Smooth muscle cell (in vitro differentiated cells): ENCODE data around the gene TMEM87A. TPM values are rescaled to one million over a fixed set of nuclear protein-coding genes. Genes with fewer than 3 reads are reported as not detected.

Experiments
- DNase-seq: peaks from one replicate; lab custom pipeline; 2025; ENCODE audit not compliant: unreplicated experiment; lab: John Stamatoyannopoulos, UW
- H2AFZ ChIP-seq: fragments of 200-600 bp; sonication (generic); 2 replicates; pipeline ENCODE4 v1.6.0; 2016; ENCODE audit warnings: antibody characterized with exemption, low read depth, mild to moderate bottlenecking
- H3F3A ChIP-seq: fragments of 200-600 bp; sonication (generic); 2 replicates; pipeline ENCODE4 v1.6.0; 2017; ENCODE audit warnings: antibody characterized with exemption, low read depth
- H3K27ac ChIP-seq: fragments of 200-600 bp; sonication (generic); 2 replicates; pipeline ENCODE4 v1.5.1; 2016; ENCODE audit warnings: low read depth, mild to moderate bottlenecking
- H3K27me3 ChIP-seq: fragments of 200-600 bp; sonication (generic); 2 replicates; pipeline ENCODE4 v1.6.1; 2016; ENCODE audit warnings: low read depth, mild to moderate bottlenecking
- H3K36me3 ChIP-seq: fragments of 200-600 bp; sonication (generic); 2 replicates; pipeline ENCODE4 v1.5.1; 2016; ENCODE audit warnings: low read depth
- H3K4me1 ChIP-seq: fragments of 200-600 bp; sonication (generic); 2 replicates; pipeline ENCODE4 v1.5.1; 2016; ENCODE audit warnings: low read depth
- H3K4me2 ChIP-seq: fragments of 200-600 bp; sonication (generic); 2 replicates; pipeline ENCODE4 v1.6.0; 2016; ENCODE audit warnings: mild to moderate bottlenecking
- H3K4me3 ChIP-seq: fragments of 200-600 bp; sonication (generic); 2 replicates; pipeline ENCODE4 v1.5.1; 2016; ENCODE audit warnings: mild to moderate bottlenecking
- H3K79me2 ChIP-seq: fragments of 200-600 bp; sonication (generic); 2 replicates; pipeline ENCODE4 v1.6.0; 2016; ENCODE audit warnings: low read depth, mild to moderate bottlenecking
- H3K9ac ChIP-seq: fragments of 200-600 bp; sonication (generic); 2 replicates; pipeline ENCODE4 v1.6.0; 2016; ENCODE audit warnings: low read depth
- H3K9me3 ChIP-seq: fragments of 200-600 bp; sonication (generic); replicated peaks from 2 replicates; pipeline ENCODE4 v1.5.1; 2016; ENCODE audit warnings: low read depth
- H4K20me1 ChIP-seq: fragments of 200-600 bp; sonication (generic); 2 replicates; pipeline ENCODE4 v1.6.0; 2016; ENCODE audit warnings: low read depth
- WGBS: methylation state at CpG from one replicate; pipeline ENCODE4 v1.1.7; 2016; ENCODE audit warnings: low lambda C conversion rate; 5-methylcytosine and 5-hydroxymethylcytosine counted together
- polyA plus RNA-seq: library from polyadenylated mRNA; unstranded; fragments of >200 nt; fragmentation: Nextera tagmentation; extraction: Ambion mirVana; gene quantifications from 2 replicates; pipeline ENCODE4 v1.2.1, GENCODE V29; 2016
- total RNA-seq: library from RNA; depleted of rRNA; stranded (reverse); fragments of >200 nt; gene quantifications from 2 replicates; pipeline ENCODE4 v1.2.3, GENCODE V29; 2014
- TF ChIP-seq, protein P1 (sequence below): fragments of 200-600 bp; sonication (generic); IDR thresholded peaks from 2 replicates; pipeline ENCODE4 v1.5.1; 2017; ENCODE audit warnings: borderline replicate concordance, mild to moderate bottlenecking, antibody characterized with exemption; ENCODE audit not compliant: insufficient read depth, poor library complexity, severe bottlenecking

Gene TMEM87A
- total and polyA plus RNA-seq, 2 experiments from 2014 or later = 59.9 to 82.3 TPM

DNA sequence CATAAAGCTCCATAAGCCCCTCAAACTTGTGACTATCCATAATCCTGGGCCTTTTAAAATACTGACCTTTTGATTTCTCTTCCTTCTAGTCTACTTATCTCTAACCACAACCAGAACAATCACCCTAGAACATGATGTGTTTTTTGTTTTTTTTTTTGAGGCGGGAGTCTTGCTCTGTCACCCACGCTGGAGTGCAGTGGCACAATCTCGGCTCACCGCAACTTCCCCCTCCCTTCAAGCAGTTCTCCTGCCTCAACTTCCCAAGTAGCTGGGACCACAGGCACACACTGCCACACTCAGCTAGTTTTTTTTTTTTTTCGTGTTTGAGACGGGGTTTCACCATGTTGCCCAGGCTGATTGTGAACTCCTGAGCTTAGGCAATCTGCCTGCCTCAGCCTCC, 90.3 kb downstream of the TMEM87A start:
- H3K27ac ChIP-seq = no peak overlapping the region
- no peak for DNase-seq
- H3K4me2 ChIP-seq = no peak overlapping the region
- H3K9me3 ChIP-seq = no peaks in the 10 kb centered on the region
- no peaks in the 10 kb centered on the region for H3F3A ChIP-seq
- H4K20me1 ChIP-seq = no peaks in the 10 kb centered on the region
- H3K79me2 ChIP-seq = no peaks in the 10 kb centered on the region
- no peaks in the 10 kb centered on the region for H3K4me1 ChIP-seq
- H3K27me3 ChIP-seq = no peaks in the 10 kb centered on the region
- H3K4me3 ChIP-seq = no peak overlapping the region
- peaks cover 16% of the 10 kb centered on the region for H3K36me3 ChIP-seq
- TF ChIP-seq, protein P1, sequence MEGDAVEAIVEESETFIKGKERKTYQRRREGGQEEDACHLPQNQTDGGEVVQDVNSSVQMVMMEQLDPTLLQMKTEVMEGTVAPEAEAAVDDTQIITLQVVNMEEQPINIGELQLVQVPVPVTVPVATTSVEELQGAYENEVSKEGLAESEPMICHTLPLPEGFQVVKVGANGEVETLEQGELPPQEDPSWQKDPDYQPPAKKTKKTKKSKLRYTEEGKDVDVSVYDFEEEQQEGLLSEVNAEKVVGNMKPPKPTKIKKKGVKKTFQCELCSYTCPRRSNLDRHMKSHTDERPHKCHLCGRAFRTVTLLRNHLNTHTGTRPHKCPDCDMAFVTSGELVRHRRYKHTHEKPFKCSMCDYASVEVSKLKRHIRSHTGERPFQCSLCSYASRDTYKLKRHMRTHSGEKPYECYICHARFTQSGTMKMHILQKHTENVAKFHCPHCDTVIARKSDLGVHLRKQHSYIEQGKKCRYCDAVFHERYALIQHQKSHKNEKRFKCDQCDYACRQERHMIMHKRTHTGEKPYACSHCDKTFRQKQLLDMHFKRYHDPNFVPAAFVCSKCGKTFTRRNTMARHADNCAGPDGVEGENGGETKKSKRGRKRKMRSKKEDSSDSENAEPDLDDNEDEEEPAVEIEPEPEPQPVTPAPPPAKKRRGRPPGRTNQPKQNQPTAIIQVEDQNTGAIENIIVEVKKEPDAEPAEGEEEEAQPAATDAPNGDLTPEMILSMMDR = no peak
- H3K9ac ChIP-seq = no peak overlapping the region
- no peak overlapping the region for H2AFZ ChIP-seq
- WGBS = 98% methylated on average over 6 of the region's 6 CpGs

DNA sequence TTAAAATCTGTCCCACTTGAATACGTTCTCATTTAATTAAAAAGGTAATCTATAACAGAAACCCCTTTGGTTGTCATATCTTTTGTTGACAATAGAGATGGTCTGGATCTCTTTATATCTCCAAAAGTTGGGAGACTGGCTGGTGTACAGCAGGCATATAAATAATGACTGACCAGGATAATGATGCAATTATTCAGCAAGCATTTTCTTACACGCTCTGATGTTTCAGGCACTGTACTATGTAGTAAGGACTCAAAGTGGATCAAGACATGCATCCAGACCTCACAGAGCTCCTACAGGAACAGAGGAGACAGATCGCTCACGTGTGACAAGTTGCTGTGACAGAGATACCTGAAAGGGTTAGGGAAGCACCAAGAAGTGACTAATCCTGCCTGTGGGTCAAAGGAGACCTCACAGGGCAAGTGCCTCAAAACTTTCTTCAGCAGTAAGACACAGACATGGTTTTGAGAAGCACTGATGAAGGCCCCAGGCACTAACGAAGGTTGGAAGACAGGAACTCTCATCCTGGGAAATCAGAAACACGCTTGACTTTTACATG, 90.8 kb downstream of the TMEM87A start:
- Histone ChIP-seq H3F3A (no peaks in the 10 kb centered on the region), H3K4me2 (no peak overlapping the region), H3K9me3 (no peaks in the 10 kb centered on the region), H3K79me2 (no peaks in the 10 kb centered on the region), H3K9ac (no peak overlapping the region), H3K4me3 (no peak overlapping the region), H2AFZ (no peak overlapping the region), H3K27me3 (no peaks in the 10 kb centered on the region), H4K20me1 (no peaks in the 10 kb centered on the region), H3K27ac (no peak overlapping the region), H3K36me3 (peaks cover 12% of the 10 kb centered on the region), H3K4me1 (no peaks in the 10 kb centered on the region)
- no peak for DNase-seq
- TF ChIP-seq, protein P1 = no peak
- WGBS = 94% methylated on average over 6 of the region's 6 CpGs

DNA sequence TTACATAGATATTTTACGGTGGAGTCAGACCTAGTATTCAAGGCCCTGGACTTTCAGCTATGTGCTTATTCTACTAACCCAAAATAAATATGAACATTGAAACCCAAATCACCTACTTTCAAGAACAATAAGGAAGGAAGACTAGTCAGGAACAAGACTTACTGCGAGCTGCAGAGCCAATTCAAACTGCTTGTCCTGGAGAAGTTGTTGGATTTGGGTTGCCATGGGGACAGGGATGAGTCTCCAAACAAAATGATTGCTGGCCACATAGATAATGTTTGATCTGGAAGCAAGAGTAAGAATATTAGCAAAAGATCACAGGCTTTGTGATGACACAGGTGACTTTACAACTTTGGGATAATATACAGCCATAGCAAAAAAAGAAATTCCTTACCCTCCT, 95.2 kb downstream of the TMEM87A start:
- no peak overlapping the region for H3K9ac ChIP-seq
- no peaks in the 10 kb centered on the region for H3K27me3 ChIP-seq
- no peaks in the 10 kb centered on the region for H4K20me1 ChIP-seq
- WGBS = 100% methylated on average over 2 of the region's 2 CpGs
- DNase-seq = no peak
- no peak overlapping the region for H3K4me2 ChIP-seq
- H3K4me3 ChIP-seq = no peak overlapping the region
- no peak overlapping the region for H2AFZ ChIP-seq
- H3F3A ChIP-seq = no peaks in the 10 kb centered on the region
- H3K27ac ChIP-seq = no peak overlapping the region
- no peaks in the 10 kb centered on the region for H3K4me1 ChIP-seq
- TF ChIP-seq, protein P1 = no peak
- peaks cover 11% of the 10 kb centered on the region for H3K36me3 ChIP-seq
- H3K79me2 ChIP-seq = no peaks in the 10 kb centered on the region
- no peaks in the 10 kb centered on the region for H3K9me3 ChIP-seq

DNA sequence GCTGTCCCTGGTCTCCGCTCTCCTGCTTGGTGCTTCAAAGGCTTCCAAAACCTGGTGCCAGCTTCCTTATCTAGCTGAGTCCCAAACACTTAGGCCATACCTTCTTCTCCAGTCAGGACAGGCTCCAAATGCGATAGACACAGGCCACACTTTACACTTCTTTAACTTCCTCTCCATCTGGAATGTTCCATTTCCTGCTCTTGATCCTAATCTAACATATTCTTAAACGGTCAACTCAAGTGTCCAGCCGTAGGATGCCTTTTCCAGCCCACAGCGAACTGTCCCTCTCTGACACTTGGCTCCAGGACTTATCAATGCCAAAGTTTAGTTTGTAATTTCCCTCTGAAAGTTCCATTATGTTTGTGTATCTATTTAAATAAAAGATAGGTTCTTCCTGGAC, 97.6 kb downstream of the TMEM87A start:
- Histone ChIP-seq H3K9ac (no peak overlapping the region), H3F3A (no peaks in the 10 kb centered on the region), H4K20me1 (no peaks in the 10 kb centered on the region), H3K79me2 (no peaks in the 10 kb centered on the region), H3K36me3 (peaks cover 7% of the 10 kb centered on the region), H3K4me2 (no peak overlapping the region), H2AFZ (no peak overlapping the region), H3K27me3 (no peaks in the 10 kb centered on the region), H3K4me1 (no peaks in the 10 kb centered on the region), H3K27ac (no peak overlapping the region), H3K9me3 (no peaks in the 10 kb centered on the region), H3K4me3 (no peak overlapping the region)
- no peak for DNase-seq
- 89% methylated on average over 5 of the region's 5 CpGs for WGBS
- TF ChIP-seq, protein P1 = no peak
